OCI-LY3 (cell line): ENCODE data around the gene CETP.

Experiments used
- H2AFZ ChIP-seq: fragments of 200-600, 300-600 bp; shearing (Covaris generic); 2 replicates; pipeline ENCODE4 v1.6.0; 2014; ENCODE audit warnings: antibody characterized with exemption, low read depth, low read length
- H3K27ac ChIP-seq: fragments of 200-600, 300-600 bp; sonication (generic); 2 replicates; pipeline ENCODE4 v1.5.1; 2014; ENCODE audit warnings: mild to moderate bottlenecking, low read length, moderate library complexity, mixed read lengths
- H3K27me3 ChIP-seq: fragments of 200-600, 300-600 bp; sonication (generic); 2 replicates; pipeline ENCODE4 v1.6.1; 2014; ENCODE audit warnings: low read depth, low read length, mixed read lengths
- H3K36me3 ChIP-seq: fragments of 200-600, 300-600 bp; sonication (generic); replicated peaks from 2 replicates; pipeline ENCODE3; 2014; ENCODE audit warnings: low read depth, low read length, mixed read lengths
- H3K4me1 ChIP-seq: fragments of 300-600, 200-600 bp; sonication (generic); 2 replicates; pipeline ENCODE4 v1.6.1; 2014; ENCODE audit warnings: low read length, mixed read lengths
- H3K4me2 ChIP-seq: fragments of 200-600, 300-600 bp; sonication (generic); 2 replicates; pipeline ENCODE4 v1.6.1; 2014; ENCODE audit warnings: low read length, mixed read lengths
- H3K4me3 ChIP-seq: fragments of 300-600, 200-600 bp; sonication (generic); 2 replicates; pipeline ENCODE4 v1.5.1; 2014; ENCODE audit warnings: antibody characterized with exemption, mild to moderate bottlenecking, low read length, moderate library complexity
- H3K79me2 ChIP-seq: fragments of 300-600, 200-600 bp; shearing (Covaris generic); 2 replicates; pipeline ENCODE4 v1.6.1; 2014; ENCODE audit warnings: mild to moderate bottlenecking, low read length, mixed read lengths
- H3K9ac ChIP-seq: fragments of 300-600, 200-600 bp; shearing (Covaris generic); 2 replicates; pipeline ENCODE4 v1.6.0; 2014; ENCODE audit warnings: mild to moderate bottlenecking, low read length, moderate library complexity
- H3K9me3 ChIP-seq: fragments of 200-600, 300-600 bp; shearing (Covaris generic); 2 replicates; pipeline ENCODE4 v1.6.1; 2014; ENCODE audit warnings: low read length, mixed read lengths; ENCODE audit not compliant: insufficient read depth
- H4K20me1 ChIP-seq: fragments of 200-600, 300-600 bp; sonication (generic); 2 replicates; pipeline ENCODE4 v1.6.1; 2016; ENCODE audit warnings: low read length, mixed read lengths; ENCODE audit not compliant: insufficient read depth
- EZH2phosphoT487 ChIP-seq: fragments of 200-600 bp; shearing (Covaris generic); IDR thresholded peaks from 2 replicates; pipeline ENCODE4 v1.6.1; 2018; ENCODE audit warnings: antibody characterized with exemption, mixed run types, low read depth
- TF ChIP-seq, protein P1 (sequence below): fragments of 200-600, 300-600 bp; sonication (generic); IDR thresholded peaks from 2 replicates; pipeline ENCODE4 v1.5.1; 2014; ENCODE audit warnings: antibody characterized with exemption, low read length, low read depth

Gene CETP

DNA sequence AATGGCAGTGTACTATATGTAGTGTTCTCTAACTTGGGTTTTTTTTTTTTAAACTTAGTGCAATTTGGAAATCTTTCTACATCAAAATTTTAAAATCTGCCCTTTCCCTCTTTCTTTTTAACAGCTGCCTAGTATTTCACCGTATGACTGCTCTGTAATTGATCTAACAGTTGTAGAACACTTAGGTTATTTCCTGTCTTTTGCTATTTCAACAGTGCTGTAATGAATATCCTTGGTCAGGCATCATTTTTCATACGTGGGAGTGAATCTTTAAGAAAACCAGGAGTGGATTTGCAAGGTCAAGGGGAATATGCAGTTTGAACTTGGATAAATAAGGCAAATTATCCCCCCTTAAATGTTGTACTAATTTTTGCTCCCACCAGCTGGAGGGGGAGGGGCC is 31.5 kb downstream of the CETP start:
- no peak overlapping the region for H3K4me2 ChIP-seq

DNA sequence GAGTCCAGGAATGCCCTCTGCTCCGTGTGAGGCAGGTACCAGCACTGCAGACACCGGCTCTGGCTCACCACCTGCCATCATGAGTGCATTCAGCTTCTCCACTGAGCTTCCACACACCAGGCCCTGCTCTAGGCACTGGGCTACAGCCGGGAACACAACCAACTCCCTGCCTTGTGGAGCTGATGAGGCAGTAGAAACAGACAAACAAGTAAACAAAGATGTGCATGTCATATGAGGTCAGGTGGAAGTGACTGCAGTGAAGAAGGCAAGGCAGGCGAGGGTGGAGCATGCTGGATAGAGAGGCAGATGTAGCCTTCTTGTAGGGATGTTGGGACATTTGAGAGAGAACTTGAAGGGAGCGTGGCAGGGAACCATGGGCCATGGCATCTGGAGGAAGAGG is 32.6 kb downstream of the CETP start:
- Histone ChIP-seq H3K9ac (no peak overlapping the region), H3K79me2 (peaks cover 71% of the 10 kb centered on the region), H3K4me1 (peaks cover 16% of the 10 kb centered on the region), H3K9me3 (no peaks in the 10 kb centered on the region), H3K4me2 (no peak overlapping the region), H3K27me3 (no peaks in the 10 kb centered on the region), H3K4me3 (no peak overlapping the region), H3K36me3 (peaks cover 28% of the 10 kb centered on the region), H4K20me1 (no peaks in the 10 kb centered on the region), H2AFZ (no peak overlapping the region), H3K27ac (no peak overlapping the region)
- TF ChIP-seq, protein P1, sequence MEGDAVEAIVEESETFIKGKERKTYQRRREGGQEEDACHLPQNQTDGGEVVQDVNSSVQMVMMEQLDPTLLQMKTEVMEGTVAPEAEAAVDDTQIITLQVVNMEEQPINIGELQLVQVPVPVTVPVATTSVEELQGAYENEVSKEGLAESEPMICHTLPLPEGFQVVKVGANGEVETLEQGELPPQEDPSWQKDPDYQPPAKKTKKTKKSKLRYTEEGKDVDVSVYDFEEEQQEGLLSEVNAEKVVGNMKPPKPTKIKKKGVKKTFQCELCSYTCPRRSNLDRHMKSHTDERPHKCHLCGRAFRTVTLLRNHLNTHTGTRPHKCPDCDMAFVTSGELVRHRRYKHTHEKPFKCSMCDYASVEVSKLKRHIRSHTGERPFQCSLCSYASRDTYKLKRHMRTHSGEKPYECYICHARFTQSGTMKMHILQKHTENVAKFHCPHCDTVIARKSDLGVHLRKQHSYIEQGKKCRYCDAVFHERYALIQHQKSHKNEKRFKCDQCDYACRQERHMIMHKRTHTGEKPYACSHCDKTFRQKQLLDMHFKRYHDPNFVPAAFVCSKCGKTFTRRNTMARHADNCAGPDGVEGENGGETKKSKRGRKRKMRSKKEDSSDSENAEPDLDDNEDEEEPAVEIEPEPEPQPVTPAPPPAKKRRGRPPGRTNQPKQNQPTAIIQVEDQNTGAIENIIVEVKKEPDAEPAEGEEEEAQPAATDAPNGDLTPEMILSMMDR, result no peak
- TF ChIP-seq EZH2phosphoT487, result no peak

More for the DNA sequence above, 31.5 kb downstream of the CETP start:
- H3K27me3 ChIP-seq, result no peaks in the 10 kb centered on the region
- H3K9ac ChIP-seq, result no peak overlapping the region
- TF ChIP-seq EZH2phosphoT487, result no peak
- TF ChIP-seq, protein P1, result no peak
- H2AFZ ChIP-seq, result no peak overlapping the region
- no peak overlapping the region for H3K27ac ChIP-seq
- H3K9me3 ChIP-seq, result no peaks in the 10 kb centered on the region
- H3K79me2 ChIP-seq, result peaks cover 76% of the 10 kb centered on the region
- H4K20me1 ChIP-seq, result no peaks in the 10 kb centered on the region
- peaks cover 28% of the 10 kb centered on the region for H3K36me3 ChIP-seq
- peaks cover 22% of the 10 kb centered on the region for H3K4me1 ChIP-seq
- no peak overlapping the region for H3K4me3 ChIP-seq

DNA sequence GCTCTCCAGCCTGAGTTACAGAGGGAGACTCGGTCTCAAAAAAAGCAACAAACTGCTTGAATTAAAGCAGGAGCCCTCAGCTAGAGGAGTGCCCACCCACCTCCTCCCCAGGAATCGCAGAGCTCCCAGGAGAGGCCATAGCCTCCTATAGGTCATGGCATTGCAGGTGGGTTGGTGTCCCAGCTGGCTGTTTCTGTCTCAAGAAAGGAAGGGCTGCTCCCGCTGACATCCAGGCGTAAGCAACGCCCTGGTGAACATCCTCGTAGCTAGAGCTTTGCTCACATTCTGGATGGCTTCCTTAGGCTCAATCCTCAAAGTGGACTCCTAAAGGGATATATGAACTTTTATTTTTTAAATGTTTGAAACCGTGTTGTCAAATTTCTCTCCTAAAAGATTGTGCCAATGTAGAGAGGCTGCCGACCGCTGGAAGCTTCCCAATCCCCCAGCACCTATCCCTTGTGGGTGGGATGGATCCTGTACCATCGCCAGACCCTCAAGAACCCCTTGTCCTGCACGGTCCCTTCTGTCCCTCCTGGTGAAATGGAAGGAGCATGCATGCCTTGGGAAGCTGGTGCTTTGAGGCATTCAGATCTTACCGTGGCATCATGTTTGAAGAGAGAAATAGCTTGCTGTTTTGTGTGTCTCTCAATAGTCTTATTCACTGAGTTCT is 33.5 kb downstream of the CETP start:
- Histone ChIP-seq H3K36me3 (peaks cover 28% of the 10 kb centered on the region), H3K27me3 (no peaks in the 10 kb centered on the region), H2AFZ (no peak overlapping the region), H3K4me1 (peaks cover 22% of the 10 kb centered on the region), H3K4me2 (no peak overlapping the region), H3K9me3 (no peaks in the 10 kb centered on the region), H3K4me3 (no peak overlapping the region), H3K27ac (peak overlapping the region; percentile 15; the same call in 1 of the 2 replicates), H3K79me2 (peaks cover 71% of the 10 kb centered on the region), H3K9ac (no peak overlapping the region), H4K20me1 (no peaks in the 10 kb centered on the region)
- no peak for TF ChIP-seq EZH2phosphoT487
- TF ChIP-seq, protein P1, result no peak

DNA sequence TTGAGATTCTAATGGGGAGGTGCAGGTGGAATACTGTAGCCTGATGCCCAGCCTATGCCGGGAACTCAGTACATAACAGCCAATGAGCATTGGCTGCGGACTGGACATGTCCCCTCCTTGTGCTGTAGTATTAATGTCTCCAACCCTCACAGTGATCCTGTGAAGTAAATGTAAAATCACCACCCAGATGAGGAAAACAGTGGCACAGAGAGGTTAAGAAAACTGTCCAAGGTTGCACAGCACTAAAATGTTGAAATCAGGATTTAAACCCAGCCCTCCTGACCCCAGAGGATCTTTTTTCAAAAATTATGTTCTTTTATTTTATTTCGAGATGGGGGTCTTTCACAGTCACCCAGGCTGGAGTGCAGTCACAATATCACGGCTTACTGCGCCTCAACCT is 35.5 kb downstream of the CETP start:
- Histone ChIP-seq H2AFZ (no peak overlapping the region), H3K4me2 (no peak overlapping the region), H4K20me1 (no peaks in the 10 kb centered on the region), H3K27ac (no peak overlapping the region), H3K9me3 (no peaks in the 10 kb centered on the region), H3K79me2 (peaks cover 63% of the 10 kb centered on the region), H3K9ac (no peak overlapping the region), H3K27me3 (no peaks in the 10 kb centered on the region), H3K4me1 (peaks cover 14% of the 10 kb centered on the region), H3K36me3 (peaks cover 20% of the 10 kb centered on the region), H3K4me3 (no peak overlapping the region)
- TF ChIP-seq, protein P1, result no peak
- TF ChIP-seq EZH2phosphoT487, result no peak
